GM21423 (cell line): ENCODE results near the gene FCRL4.

Experiments used
- ATAC-seq: cut with Tn5 transposase; IDR thresholded peaks from one replicate; pipeline ENCODE4 v1.9.1; 2021; ENCODE audit warnings: mild to moderate bottlenecking, moderate library complexity; ENCODE audit not compliant: unreplicated experiment

Gene FCRL4

DNA sequence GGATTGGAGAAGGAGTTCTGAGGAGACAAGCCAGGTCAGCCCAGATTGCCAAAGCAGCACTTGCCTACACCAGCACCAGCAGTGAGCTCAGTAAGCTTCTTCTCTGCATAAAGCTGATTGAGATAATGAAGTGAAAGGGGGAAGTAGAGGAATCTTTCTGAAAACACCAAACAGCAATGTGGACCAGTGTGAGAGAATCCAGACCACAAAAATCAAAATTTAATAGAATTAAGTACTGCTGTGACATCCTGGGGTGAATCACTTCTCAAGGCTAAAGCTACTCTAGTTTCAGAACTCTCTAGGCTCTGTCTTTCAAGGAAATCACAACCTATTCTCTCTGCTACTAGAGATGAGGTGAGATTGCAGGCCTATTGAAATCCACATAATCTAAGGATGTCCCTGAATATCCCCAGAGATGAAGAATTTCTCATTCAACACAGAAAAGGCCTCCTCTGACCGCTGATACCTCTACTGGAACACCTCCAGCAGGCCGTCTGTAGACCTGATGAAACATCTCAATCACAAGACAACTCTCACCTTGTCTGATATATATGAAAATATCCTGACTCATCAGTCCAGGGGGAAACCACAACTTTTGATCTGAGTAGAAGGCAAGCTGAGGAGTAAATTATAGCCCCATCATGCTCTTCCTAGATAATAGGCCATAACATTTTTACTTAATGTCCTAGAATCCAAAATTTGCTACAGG lies at the start of gene FCRL4:
TSS of gene FCRL4 (minus strand) at position 127 of the 709 bp plus-strand sequence. CDS start 141 bp downstream, outside the sequence.
- ATAC-seq = peak; percentile 48

DNA sequence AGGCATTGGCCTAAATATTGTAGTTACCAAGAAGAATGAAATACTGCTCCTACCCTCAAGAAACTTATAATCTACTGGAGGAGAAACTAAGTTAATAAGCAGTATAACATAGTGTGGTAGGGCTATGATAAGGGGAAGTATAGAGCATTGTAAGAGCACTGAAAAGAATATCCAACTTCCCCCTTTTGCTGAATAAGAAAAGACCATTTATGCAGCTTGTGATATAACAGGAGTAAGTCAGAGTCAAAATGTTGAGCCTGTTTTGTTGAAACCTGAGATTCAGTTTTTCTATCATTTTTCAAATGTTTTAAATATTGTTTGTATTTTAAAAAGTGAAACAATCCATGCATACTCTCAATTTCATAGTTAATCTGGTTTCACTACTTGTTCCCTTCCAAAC lies 48.3 kb upstream of the FCRL4 start:
- ATAC-seq = no peak

DNA sequence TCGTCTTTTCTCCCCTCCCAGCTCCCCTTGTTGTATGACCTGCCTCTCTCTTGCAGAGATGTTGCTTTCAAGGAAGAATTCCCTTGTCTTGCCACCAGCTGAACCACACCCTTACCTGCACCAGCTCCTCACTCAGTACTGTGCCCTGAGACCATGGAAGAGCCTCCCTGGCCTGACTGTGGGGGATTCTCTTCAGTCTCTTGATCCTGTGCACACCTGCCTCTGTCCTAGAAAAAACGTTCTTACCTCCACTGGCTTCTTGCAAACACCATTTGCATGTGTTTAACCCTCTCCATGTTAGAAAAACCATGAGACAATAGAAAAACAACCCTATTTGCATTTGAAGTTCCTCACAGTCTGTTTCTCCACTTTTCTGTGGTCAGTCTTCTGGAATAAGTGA lies 43.3 kb upstream of the FCRL4 start:
- no peak for ATAC-seq

DNA sequence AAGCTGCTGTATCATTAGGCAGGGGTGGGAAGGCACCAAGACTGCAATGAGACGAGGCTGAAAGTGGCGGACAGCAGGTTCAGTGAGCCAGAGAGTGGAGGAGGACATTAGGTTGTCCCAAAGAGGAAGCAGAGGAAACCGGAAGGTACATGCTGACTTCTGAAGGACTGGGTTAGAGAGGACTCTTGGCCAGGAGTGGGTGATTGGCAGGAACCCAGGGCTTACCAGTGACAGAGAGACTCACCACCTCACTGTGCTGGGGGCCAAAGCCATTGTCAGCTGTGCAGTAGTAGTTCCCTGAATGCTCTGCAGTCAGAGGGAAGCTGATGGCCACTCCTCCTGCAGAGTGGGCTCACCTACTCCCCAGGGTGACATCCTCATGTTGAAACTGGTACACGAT lies 41.9 kb upstream of the FCRL4 start:
- ATAC-seq = no peak

DNA sequence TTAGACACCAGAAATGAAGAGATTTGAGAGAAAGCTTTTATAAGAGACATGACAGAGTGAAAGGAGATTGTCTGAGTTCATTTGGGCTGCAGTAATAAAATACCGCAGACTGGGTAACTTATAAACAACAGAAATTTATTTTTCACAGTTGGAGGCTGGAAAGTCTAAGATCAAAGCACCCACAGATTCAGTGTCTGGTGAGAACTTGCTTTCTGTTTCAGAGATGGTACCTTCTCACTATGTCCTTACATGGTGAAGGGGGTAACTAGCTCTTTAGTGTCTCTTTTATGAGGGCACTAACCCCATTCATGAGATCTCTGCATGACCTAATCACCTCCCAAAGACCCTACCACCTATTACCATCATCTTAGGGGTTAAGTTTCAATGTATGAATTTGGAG lies 30.9 kb upstream of the FCRL4 start:
- ATAC-seq = no peak

DNA sequence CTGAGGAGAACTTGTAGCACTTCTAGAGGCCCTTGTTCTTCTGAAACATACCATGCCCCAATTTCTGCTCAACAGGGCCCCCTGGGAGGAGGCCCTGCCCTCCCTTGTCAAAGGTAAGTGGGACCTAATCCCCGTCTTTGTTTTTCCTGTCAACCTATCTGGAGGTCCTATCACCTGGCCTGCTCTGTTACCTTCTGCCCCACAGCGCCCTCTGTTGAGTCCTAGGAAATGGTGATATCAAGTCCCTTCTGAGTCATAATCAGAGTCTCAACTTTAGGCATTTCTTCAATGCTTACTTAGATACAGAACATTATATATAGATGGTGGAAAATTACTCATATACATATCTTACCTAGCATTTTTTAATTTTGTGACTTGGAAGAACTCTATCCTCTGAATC lies 28.2 kb upstream of the FCRL4 start:
- no peak for ATAC-seq

DNA sequence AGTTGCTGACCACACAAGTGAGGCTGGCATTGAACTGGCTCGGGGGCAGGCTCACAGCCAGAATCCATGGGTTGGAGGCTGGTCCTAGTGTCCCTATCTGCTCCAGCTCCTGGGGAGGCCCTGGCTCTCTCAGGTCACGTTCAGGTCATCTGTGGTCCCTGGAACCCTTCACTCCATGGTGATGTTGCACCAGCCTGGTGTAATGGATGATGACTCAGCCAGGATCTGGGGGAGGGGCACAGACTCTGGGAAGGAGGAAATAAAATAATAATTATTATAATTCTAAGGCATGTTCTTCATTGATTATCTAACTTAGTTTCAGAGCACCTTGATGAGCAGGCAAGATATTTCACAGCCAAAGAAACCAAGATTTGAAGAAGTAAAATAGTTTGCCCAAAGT lies 26.6 kb upstream of the FCRL4 start:
- no peak for ATAC-seq

DNA sequence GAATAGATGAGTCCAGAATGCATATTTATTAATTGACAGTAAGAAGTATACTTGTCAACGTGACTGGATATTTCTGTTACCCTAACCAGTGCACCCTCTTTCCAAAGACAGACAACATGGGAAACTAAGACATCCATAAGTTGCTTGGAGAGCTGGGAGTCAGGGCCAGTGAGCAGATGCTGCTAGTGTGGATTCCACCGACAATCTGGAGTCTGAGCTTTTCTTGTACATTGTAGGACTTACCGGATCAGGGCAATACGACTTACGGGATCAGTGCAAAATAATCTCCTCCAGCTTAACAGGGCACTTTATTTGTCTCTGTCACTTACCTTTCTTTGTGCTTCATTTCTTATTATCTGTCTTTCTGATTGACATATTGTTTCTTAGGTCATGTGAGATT lies 24.6 kb upstream of the FCRL4 start:
- ATAC-seq = no peak

DNA sequence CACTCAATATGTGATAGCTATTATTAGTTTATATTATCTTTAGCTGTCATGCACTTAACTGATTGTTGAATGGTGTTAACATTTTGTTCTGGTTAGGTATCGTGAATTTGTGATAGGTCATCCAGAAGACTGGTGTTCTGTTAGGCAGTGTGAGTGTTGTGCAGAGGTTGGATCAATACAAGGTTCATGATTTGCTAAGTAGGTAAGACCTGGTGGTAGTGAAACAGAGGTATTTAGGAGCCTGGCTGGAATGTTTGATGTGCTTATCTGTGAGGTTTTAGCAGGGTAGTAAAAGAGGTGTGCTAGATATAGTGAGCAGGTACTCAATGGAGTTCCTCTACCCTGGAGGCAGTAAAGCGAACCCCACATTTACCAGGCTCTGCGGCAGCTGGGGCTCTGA lies 20.3 kb upstream of the FCRL4 start:
- no peak for ATAC-seq

DNA sequence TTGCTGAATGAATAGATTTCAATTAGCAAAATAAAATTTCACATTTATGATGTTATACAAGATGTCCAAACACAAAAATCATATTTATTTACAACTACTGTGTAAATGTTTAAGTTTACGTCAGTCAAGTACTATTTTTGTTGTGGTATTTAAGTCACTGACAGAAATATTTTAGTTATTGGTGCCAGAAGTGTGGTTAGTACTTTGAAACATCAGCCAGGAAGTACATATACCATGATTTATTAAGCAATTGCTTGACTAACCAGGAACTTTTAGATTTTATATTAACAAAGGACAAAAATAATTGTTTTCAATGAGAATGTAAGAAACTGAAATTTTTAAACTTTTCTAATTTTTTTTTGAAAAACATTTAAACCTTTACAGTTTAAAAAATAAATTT lies 2.4 kb upstream of the FCRL4 start:
- ATAC-seq = no peak

DNA sequence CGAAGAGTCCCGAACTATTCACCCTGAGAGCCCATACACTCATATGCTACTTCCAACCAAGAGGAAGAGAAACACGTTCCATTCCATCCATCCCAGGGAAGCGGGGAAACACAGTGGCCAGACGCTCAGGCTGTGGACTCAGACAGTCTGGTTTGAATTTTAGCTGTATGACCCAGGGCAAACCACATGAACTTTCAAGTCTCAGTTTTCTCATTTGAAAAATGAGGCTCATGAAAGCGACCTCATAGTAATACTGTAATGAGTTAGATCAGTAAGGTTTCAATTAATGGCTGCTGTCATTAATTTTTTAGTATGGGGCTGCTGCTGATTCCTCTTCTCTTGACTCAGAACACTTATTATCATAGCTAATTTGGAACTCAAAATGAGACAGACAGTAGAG lies 1.5 kb downstream of the FCRL4 start:
- peak; percentile 41 for ATAC-seq

DNA sequence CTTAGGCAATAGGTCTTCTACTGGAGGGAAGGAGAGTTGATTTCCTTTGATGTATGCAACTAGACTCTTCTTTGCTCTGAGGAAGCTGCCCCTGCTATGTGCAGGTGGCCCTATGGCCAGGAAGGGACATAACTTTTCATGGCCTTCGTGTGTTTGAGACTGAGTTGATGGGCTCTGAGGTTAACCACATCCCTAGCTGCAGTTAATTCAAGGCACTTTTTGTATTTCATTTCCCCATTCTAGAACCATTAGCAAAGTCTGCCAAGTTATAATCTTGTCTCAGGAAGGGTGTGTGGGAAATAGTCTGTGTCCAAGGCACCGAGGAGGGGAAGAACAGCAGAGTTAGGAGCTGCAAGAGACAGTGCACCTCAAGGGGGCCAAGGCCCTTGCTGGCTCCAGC lies 2.5 kb downstream of the FCRL4 start:
- ATAC-seq = peak; percentile 58

DNA sequence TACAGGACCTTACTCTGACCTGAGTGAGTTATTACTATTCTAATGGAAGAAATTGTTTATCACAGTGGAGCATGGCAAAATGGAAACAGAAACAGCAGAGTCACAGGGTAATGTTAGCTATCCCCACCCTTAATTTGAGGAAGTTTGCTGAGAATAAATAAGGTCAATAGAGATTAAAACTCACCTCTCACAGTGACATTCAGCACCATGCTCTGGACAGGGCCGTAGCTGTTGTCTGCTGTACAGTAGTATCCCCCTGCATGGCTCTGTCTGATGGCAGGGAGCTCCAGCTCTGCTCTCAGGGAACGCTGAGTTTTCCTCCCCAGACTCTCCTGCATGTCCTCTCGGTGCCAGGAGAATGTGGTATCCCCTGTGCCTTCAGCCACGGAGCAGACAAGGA lies 11.9 kb downstream of the FCRL4 start:
- ATAC-seq = no peak

DNA sequence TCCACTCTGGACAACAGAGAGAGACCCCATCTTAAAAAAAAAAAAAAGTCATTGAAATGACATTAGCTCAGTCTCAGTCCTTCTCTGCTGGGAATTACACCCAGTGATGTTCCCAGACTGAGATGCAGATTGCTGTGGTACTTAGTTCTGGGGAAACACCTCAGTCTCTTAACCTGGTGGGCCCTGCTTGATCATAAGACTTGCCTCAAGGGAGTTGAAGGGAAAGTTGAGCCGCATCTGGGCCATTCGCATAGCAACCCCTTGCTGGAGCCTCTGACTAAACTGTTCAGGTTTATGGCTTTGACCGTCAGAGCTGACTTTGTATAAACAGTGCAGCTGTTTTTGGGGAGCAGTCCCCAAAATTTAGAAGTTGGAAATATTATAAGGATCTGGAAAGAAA lies 13.4 kb downstream of the FCRL4 start:
- ATAC-seq = no peak

DNA sequence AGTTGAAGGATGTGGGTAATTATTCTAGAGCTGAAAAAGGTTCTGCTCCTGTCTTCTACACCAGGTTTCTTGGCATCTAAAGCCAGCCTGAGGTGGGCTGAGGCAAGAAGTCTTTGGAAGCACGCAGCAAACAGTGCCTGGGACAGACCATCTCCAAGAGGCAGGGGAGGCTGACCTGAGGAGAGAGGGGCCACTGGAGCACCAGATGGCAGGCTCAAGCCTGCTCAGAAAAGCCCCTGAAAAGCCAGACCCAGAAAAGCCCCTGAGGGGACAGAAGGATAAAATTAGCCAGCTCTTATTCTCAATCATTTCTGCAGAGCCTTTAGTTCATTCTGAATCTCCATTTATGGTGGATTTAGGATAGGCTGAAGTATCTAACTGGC lies 17.1 kb downstream of the FCRL4 start:
- no peak for ATAC-seq

DNA sequence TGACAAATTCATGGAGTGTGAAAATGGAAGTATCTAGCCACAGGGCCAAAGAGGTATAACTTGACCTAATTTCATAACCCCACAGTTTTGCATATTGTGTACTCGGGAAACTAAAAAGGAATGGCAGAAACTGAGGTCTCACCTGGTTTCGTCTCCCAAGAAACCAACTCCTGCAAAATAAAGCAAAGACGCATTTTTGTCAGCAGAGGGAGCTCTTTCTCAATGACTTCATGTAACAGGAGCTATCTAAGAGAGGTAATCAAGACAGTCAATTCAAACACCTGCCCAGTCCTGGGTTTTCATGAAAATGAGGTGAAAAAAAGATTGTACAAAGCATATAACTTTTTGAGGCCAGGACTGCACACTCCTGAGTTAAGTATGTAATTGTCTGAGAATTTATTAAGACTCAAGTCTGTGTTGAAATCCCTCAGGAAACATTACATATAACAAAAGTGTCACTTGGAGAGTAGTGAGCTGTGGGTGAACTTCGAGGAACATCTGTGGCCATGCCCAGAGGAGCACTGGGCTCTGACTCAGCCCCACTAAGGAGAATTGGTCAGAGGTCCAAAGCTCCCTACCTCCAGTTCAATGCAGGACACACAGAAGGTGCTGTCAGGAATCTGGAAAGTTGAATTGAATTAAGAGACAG lies 17.6 kb downstream of the FCRL4 start:
- no peak for ATAC-seq

DNA sequence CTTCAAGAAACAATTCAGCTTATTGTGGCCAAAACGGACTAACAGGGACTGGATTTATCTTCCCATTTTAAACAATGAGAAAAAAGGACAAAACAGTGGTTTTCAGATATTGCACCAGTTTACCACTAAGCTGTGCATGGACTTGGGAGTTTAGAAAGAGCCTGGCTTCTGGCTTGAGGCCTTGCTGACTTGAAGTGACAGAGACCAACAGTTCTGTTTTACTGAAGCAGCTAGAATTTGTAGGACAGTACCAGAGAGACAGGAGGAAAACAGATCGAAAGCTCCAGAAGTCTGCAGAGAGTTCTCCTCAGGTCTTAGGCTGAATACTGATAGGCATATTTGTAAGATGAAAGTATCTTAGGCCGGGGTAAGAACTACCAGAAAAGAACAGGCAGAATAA lies 20.5 kb downstream of the FCRL4 start:
- no peak for ATAC-seq

DNA sequence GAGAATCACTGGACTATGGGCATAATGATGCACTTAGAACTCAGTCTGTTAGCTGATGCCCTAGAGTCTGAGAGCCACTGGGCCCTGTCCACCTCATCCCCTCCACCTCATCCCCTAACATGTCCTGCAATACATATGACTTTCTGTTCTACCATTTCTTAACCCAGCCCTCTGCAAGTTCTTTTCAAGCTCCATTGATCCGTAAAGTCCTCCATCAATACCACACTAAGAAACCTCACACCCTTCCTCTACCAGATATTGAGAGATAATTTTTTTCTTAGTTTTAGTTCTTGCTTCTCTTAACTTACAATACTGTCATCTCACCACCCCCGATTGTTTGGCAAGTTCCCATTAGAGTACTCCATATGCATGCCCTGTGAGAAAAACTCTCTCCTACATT lies 22.1 kb downstream of the FCRL4 start:
- ATAC-seq = peak; percentile 74

DNA sequence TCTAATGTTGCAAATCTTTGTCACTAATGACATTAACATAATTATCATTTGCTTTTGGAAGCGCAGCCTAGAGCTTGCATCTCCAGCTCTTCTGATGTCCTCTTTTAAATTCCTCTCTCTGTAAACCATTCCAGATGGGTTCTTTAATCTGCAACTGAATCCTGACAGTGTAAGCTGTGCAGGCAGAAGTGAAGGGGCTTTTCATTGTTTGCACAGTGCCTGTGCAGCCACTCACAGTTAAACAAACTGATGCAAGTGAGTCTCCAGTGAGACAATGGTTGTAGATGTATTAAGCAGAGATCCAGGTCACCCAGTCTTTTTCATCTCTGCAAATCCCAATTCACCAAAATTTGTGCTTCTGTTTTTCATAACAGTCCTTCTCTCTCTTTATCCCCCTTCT lies 23.0 kb downstream of the FCRL4 start:
- ATAC-seq = no peak

DNA sequence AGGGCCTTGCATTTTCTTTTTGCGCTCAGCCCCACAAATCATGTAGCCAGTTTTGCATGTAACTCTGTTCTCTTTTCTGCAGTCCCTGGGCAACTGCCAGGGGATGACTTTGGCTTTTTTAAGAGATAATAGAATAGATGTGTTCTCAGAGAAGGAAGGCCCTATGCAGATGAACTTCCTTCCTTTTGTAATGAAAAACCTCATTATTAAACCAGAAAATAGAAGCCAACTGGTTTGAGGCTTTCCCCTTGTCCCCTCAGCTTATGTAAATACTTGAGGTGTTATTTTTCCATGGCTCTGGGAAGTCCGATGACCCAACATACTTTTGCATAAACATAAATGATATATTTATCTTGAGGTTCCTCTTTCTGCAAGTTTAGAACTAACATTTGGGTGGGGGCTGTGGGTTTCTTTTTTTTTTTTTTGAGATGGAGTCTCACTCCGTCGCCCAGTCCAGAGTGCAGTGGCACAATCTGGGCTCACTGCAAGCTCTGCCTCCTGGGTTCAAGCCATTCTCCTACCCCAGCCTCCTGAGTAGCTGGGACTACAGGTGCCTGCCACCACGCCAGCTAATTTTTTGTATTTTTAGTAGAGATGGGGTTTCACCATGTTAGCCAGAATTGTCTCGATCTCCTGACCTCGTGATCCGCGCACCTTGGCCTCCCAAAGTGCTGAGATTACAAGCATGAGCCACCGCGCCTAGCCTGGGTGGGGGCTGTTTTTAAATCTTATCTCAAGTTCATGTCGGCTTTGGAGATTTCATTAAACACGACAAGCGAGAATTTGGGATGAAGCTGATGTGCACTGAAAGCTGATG lies 31.2 kb downstream of the FCRL4 start:
- peak; percentile 54 for ATAC-seq

DNA sequence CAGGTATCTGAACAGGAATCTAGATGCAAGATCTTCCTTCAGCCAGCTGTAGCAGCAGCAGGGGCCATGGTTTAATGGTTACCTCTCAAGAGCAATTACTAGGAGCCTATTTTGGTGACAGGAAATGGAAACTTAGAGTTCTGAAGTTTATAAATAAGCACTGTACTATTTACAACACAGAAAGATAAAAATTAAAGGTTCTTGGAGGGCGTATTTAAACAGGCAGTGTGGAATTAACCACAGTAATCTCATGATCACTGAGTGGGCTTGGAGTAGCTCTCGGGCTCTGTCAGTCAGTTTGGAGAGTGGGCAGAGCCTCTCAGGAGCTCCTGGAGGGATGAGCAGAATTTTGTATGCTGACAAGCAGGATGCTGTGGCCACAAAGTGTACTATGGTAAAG lies 35.4 kb downstream of the FCRL4 start:
- peak; percentile 74 for ATAC-seq

DNA sequence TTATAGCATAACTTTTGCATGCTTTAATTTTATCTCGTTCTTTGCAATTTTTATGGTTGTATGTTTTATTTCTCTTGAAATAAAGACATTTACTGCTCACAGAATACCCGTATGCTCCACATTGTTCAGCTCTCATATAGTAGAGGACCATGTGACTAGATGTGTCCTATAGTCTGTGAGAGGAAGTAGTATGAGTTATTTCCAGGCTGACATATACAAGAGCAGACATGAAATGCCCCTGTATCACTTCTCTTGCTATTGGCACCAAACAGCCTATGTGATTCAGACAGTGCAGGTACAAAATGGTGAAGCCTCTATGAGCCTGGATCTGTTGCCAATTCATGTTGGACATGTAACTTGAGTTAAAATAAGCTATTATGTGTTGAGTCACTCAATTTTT lies 39.8 kb downstream of the FCRL4 start:
- ATAC-seq = no peak
